Ectodermal cell (in vitro differentiated cells): Measurements from ENCODE around the gene CNTN5.
"Not testable (repeated sequence)": the region's sequence is repeated elsewhere in the genome, so short reads cannot be mapped to it uniquely, and the experiment has no call there.

Experiments
- H3K27ac ChIP-seq: 2 replicates; pipeline ENCODE4 v1.7.0; 2013; ENCODE audit warnings: mild to moderate bottlenecking, low read depth, low read length; ENCODE audit not compliant: insufficient read depth, poor library complexity, severe bottlenecking
- H3K27me3 ChIP-seq: 2 replicates; pipeline ENCODE4 v1.7.0; 2013; ENCODE audit warnings: mild to moderate bottlenecking, low read length; ENCODE audit not compliant: insufficient read depth, control insufficient read depth, poor library complexity, severe bottlenecking
- H3K36me3 ChIP-seq: one replicate; pipeline ENCODE4 v1.7.0; 2013; ENCODE audit warnings: low read length; ENCODE audit not compliant: control insufficient read depth, insufficient read depth
- H3K4me1 ChIP-seq: one replicate; pipeline ENCODE4 v1.7.0; 2013; ENCODE audit warnings: low read length; ENCODE audit not compliant: control insufficient read depth, insufficient read depth
- H3K4me3 ChIP-seq: 2 replicates; pipeline ENCODE4 v1.7.0; 2013; ENCODE audit warnings: low read depth, low read length, control low read depth; ENCODE audit not compliant: insufficient read depth
- H3K9me3 ChIP-seq: 2 replicates; pipeline ENCODE4 v1.7.0; 2013; ENCODE audit warnings: mild to moderate bottlenecking, low read length, moderate library complexity; ENCODE audit not compliant: control insufficient read depth
- WGBS, 2 experiments: methylation state at CpG; one replicate each; pipeline ENCODE4 v1.1.7; 2013; ENCODE audit warnings: missing lambda C conversion rate in 2 of 2; 5-methylcytosine and 5-hydroxymethylcytosine counted together

Gene CNTN5

DNA sequence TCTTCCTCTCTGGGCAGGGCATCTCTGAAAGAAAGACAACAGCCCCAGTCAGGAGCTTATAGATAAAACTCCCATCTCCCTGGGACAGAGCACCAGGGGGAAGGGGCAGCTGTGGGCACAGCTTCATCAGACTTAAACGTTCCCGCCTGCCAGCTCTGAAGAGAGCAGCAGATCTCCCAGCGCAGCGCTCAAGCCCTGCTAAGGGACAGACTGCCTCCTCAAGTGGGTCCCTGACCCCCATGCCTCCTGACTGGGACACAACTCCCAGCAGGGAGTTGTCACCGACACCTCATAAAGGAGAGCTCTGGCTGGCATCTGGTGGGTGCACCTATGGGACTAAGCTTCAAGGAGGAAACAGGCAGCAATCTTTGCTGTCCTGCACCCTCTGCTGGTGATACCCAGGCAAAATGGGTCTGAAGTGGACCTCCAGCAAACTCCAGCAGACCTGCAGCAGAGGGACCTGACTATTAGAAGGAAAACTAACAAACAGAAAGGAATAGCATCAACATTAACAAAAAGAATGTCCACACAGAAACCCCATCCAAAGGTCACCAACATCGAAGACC lies 1236.6 kb downstream of the CNTN5 start:
- not testable (repeated sequence) for H3K9me3 ChIP-seq, H3K4me1 ChIP-seq, H3K27ac ChIP-seq, H3K36me3 ChIP-seq, H3K27me3 ChIP-seq, H3K4me3 ChIP-seq
- WGBS, 2 experiments = 92 to 93% methylated on average over 6 of the region's 6 CpGs

GRCh38 chr11:100269516-100269915 lies 1248.8 kb downstream of the CNTN5 start:
- Histone ChIP-seq H3K4me3 (no peak overlapping the region), H3K4me1 (no peaks in the 10 kb centered on the region), H3K36me3 (no peaks in the 10 kb centered on the region), H3K27me3 (no peaks in the 10 kb centered on the region), H3K9me3 (no peaks in the 10 kb centered on the region), H3K27ac (no peak overlapping the region)
- 86 to 91% methylated on average over 1 of the region's 1 CpG for WGBS, 2 experiments

- Histone ChIP-seq H3K9me3 (no peaks in the 10 kb centered on the region), H3K27ac (no peak overlapping the region), H3K4me1 (no peaks in the 10 kb centered on the region), H3K27me3 (no peaks in the 10 kb centered on the region), H3K4me3 (no peak overlapping the region), H3K36me3 (no peaks in the 10 kb centered on the region)
- 93 to 94% methylated on average over 16 of the region's 16 CpGs for WGBS, 2 experiments
Observed at GRCh38 chr11:100273066-100273815, 1252.5 kb downstream of the CNTN5 start.

- not testable (repeated sequence) for H3K4me1 ChIP-seq, H3K9me3 ChIP-seq, H3K27me3 ChIP-seq, H3K4me3 ChIP-seq, H3K36me3 ChIP-seq, H3K27ac ChIP-seq
- whole genome bisulfite sequencing, 2 experiments = 95% methylated on average over 4 of the region's 4 CpGs
Observed at GRCh38 chr11:100274466-100274865, 1253.7 kb downstream of the CNTN5 start.

- Histone ChIP-seq H3K27ac (no peak overlapping the region), H3K36me3 (no peaks in the 10 kb centered on the region), H3K4me3 (no peak overlapping the region), H3K4me1 (peaks cover 5% of the 10 kb centered on the region), H3K9me3 (no peaks in the 10 kb centered on the region), H3K27me3 (no peaks in the 10 kb centered on the region)
- WGBS, 2 experiments = 93 to 96% methylated on average over 5 to 6 of the region's 6 CpGs
Observed at GRCh38 chr11:100294748-100295147, 1274.0 kb downstream of the CNTN5 start.

DNA sequence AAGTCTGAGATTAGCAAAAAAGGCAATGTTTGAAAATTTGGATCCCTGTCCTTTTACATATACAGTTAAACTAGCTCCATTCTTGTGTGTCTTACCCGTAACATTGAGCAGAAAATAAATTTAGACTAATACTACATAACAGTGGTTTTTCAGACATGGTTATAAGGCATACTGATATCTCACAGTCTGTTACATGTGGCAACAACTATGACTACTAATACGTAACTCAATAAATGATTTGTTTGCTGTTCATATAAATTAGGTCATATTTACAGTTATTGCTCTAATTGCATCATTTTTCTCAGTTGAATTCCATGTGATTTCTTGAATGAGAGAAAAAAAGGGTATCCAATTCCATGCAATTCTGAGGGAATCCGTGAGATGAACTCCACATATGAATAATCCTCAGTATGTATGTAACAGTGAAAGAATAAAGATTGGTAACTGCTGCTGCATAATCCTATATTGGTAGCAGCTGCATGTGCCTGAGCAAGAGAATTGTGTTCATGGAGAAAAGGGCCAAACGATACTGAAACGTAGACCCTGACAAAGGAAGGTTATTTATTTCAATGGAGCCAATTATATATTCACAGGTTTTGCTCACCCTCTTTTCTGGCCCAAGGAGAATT lies 1275.4 kb downstream of the CNTN5 start:
- WGBS, 2 experiments = 67 to 72% methylated on average over 3 to 5 of the region's 5 CpGs
- no peaks in the 10 kb centered on the region for H3K27me3 ChIP-seq
- no peak overlapping the region for H3K4me3 ChIP-seq
- no peaks in the 10 kb centered on the region for H3K36me3 ChIP-seq
- no peaks in the 10 kb centered on the region for H3K9me3 ChIP-seq
- H3K4me1 ChIP-seq = peaks cover 5% of the 10 kb centered on the region
- no peak overlapping the region for H3K27ac ChIP-seq

- WGBS, 2 experiments = 80 to 97% methylated on average over 2 to 3 of the region's 5 CpGs
- Histone ChIP-seq H3K27me3 (no peaks in the 10 kb centered on the region), H3K36me3 (no peaks in the 10 kb centered on the region), H3K4me3 (no peak overlapping the region), H3K9me3 (no peaks in the 10 kb centered on the region), H3K4me1 (peaks cover 5% of the 10 kb centered on the region), H3K27ac (no peak overlapping the region)
Observed at GRCh38 chr11:100297516-100297915, 1276.8 kb downstream of the CNTN5 start.

- Histone ChIP-seq H3K4me1 (no peaks in the 10 kb centered on the region), H3K9me3 (no peaks in the 10 kb centered on the region), H3K36me3 (no peaks in the 10 kb centered on the region), H3K4me3 (no peak overlapping the region), H3K27me3 (no peaks in the 10 kb centered on the region), H3K27ac (no peak overlapping the region)
- 91 to 94% methylated on average over 2 of the region's 3 CpGs for WGBS, 2 experiments
Observed at GRCh38 chr11:100302824-100303223, 1282.1 kb downstream of the CNTN5 start.

DNA sequence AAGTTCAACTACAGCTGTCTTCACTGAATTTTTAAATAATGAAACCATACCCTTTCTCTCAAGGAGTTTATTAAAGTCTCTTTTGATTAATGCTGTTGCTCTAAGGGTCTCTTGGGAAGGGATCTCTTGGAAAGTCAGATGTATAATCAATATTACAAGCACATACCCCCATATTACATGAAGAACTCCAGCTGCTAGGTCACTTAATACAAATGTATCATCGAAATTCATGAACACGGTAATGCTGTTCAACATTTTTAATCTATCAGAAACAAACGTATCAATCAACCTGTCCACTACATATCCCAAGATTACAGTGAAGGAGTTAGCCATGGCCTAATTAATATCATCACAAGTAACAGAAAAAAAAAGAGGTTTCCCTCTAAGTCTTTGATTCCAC lies 1283.1 kb downstream of the CNTN5 start:
- no peak overlapping the region for H3K27ac ChIP-seq

DNA sequence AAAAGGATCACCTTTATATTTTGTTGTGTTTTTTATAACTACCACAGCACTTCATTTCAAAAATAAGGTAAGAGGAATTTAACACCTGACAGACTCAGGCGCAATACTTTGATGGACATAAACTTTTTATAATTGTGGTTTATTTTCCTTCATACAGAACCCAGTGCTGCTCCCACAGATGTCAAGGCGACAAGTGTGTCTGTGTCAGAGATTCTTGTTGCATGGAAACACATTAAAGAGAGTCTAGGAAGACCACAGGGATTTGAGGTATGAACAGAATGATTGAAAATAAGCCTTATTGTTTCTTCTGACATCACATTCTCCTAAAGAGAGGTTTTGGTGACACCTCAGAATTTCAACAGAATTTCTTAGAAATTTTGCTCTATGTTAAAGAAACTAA lies 1287.5 kb downstream of the CNTN5 start:
- Histone ChIP-seq H3K9me3 (no peaks in the 10 kb centered on the region), H3K36me3 (no peaks in the 10 kb centered on the region), H3K27ac (no peak overlapping the region), H3K27me3 (no peaks in the 10 kb centered on the region), H3K4me3 (no peak overlapping the region), H3K4me1 (no peaks in the 10 kb centered on the region)
- WGBS, 2 experiments = 92 to 100% methylated on average over 1 to 2 of the region's 2 CpGs

More for the DNA sequence above, 1283.1 kb downstream of the CNTN5 start:
- no peaks in the 10 kb centered on the region for H3K9me3 ChIP-seq
- H3K4me3 ChIP-seq = no peak overlapping the region
- WGBS, 2 experiments = 90 to 92% methylated on average over 3 of the region's 3 CpGs
- H3K36me3 ChIP-seq = no peaks in the 10 kb centered on the region
- H3K4me1 ChIP-seq = no peaks in the 10 kb centered on the region
- no peaks in the 10 kb centered on the region for H3K27me3 ChIP-seq
